NCI-H1417 (cell line): ENCODE data around the gene STK40.

Experiments
- DNase-seq, 3 experiments: peaks; one replicate each; lab custom pipeline; 2025; lab: John Stamatoyannopoulos, UW

STK40 gene

DNA sequence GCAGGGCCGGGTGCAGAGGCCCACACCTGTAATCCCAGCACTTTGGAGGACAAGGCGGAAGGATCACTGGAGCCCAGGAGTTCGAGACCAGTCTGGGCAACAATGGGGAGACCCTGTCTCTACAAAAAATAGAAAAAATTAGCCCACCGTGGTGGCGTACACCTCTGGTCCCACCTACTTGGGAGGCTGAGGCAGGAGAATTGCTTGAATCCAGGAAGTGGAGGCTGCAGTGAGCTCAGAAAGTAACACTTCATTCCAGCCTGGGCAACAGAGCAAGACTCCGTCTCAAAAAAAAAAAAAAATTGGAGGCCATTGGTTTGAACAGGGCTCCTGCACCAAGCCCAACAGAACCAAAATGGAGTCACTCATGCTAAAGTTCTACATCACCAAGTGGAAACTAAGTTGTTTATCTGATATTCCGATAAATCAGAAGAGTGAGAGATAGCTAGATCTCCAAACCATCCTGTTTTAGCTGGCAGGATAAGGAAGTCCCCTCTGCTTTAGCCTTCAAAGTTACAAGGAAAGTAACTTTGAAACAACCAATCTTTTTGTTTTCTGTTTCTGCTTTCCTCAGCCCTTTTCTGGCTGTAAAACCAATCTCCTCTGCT is 12.8 kb upstream of the STK40 start:
- DNase-seq = no peak

- DNase-seq = peak; percentile 87 to 93 (median 93)
Observed at GRCh38 chr1:36397378-36398230, 11.9 kb upstream of the STK40 start, which contains the start of gene LSM10. Gene LSM10, minus strand, starts transcription at chr1:36397908. Its CDS starts 3,779 bp downstream, at chr1:36394129.

DNA sequence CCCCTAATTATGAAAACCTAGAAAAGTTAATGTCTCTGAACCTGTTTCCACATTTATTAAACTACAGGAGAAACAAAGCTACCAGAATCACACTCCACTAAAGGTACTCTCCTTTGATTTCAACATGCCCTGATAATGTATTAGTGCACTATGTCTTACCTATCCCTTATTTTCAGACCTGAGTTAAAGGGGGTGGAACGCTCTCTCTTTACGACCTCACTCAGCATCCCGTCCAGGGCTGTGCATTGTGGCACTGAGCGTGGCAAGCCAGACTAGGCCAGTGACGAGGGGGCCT is 11.3 kb upstream of the STK40 start:
- no peak for DNase-seq

DNA sequence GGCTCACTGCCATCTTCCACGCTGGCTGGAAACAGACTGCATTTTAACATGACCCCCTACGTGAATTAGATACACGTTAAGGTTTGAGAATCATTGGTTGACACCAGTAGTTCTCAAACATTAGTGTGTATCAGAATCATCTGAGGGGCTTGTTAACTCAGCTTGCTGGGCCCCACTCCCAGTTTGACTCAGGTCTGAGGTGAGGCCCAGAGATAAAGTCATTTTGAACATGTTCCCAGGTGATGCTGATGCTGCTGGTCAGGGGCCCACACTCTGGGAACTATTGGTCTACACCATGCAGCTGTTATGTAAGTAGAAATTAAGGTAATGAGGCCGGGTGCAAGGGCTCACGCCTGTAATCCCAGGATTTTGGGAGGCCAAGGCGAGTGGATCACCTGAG is 10.6 kb upstream of the STK40 start:
- no peak for DNase-seq

GRCh38 chr1:36393686-36394085 is 8.0 kb upstream of the STK40 start:
- DNase-seq = no peak

DNA sequence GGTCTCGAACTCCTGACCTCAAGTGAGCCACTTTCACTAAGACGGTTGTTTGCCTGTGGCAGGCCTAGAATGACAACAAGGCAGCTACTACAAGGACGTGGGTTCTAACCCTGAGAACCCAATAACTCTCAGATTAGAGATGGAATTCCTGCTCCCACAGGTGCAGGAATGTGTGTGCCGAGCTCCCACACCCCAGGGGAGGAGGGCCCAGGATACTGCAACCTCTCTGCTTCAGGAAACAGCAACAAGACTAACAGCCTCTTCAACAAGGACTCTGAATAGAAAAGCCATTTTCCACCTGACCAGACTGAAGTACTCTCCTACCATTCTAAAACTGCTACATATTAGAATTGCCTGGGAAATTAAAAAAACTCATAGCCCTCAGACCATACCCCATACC is 7.1 kb upstream of the STK40 start:
- no peak for DNase-seq

GRCh38 chr1:36391271-36391670 is 5.5 kb upstream of the STK40 start:
- DNase-seq = no peak

GRCh38 chr1:36390411-36390810 is 4.7 kb upstream of the STK40 start:
- DNase-seq = no peak

DNA sequence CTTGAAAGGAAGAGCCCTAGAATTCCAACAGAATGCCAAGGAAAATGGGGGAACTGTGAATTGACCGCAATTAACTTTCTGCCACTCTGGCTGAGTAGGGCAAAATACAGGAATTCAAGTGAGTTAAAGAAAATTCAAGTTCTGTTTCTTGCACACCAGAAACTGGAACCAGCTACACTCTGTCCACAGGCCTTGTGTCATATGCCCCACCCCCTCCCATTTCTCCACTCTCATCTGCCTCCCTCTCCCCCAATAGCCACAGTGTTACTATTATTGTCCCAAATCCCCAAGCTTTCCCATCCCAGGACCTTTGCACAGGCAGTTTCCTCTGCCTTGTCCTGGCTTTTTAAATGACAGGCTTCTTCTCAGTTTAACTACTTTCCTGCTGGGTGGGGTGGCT is 4.3 kb upstream of the STK40 start:
- DNase-seq = no peak

DNA sequence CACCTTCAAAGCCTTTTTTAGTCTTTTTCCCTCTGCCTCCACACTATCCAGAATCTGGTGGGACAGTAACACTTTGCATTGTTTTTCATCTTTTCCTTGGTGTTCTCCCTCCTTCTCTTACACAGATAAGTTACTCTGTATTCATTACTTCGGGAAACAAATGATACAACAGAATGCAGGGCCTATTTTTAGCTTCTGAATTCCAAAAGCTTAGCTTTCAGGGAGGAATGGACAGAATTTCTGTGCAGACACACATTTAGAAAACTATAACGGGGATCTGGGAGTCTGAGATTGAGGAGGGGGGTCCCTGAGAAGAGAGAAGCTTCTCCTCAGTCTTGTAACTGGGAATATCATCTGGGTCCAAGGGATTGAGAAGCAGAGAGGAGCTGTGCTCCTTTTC is 3.5 kb upstream of the STK40 start:
- DNase-seq = no peak

- no peak for DNase-seq
Observed at GRCh38 chr1:36387141-36387949, 1.6 kb upstream of the STK40 start.

GRCh38 chr1:36386265-36387140 is 779 bp upstream of the STK40 start:
- peak; percentile 71 to 84 (median 79) for DNase-seq

DNA sequence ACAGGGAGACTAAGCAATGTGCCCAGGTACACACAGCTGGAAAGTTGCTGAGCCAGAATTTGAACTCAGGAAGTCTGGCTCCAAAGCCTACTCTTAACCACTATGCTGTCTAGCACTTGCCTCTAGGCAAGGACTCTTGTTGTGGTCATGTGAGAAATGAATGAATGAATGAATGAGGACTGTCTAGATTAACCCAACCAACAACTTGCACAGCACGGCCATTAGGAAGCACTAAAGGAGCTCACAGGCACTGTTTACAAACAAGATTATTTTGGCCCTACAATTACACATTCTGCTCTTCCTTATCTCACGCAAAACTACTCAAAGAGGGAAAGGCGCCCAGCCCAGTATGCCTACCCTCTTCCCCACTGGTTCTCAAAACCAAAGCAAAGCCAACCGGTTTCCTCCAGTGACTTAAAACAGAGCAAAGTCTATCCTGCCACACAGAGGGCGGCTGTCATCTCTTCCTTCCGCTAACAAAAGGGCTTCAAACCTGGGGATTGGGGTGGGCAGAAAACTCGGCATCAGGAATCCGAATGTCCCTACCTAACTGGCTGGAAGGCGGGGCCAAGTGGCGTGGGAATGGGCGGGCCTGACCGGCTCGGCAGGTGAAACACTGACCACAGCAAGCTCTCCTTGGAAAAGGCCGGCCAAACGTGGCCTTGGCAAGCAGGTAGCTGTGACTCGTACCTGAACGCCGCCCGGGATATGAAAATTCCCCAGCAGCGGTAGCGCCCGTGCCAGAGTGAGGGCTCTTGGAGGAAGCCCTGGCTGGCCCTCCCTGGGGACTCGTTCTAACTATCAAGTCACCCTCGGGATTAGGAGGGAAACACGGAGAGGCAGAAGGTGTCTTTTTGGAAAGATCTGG is 948 bp downstream of the STK40 start:
- DNase-seq = peak; percentile 66 to 84 (median 66)

DNA sequence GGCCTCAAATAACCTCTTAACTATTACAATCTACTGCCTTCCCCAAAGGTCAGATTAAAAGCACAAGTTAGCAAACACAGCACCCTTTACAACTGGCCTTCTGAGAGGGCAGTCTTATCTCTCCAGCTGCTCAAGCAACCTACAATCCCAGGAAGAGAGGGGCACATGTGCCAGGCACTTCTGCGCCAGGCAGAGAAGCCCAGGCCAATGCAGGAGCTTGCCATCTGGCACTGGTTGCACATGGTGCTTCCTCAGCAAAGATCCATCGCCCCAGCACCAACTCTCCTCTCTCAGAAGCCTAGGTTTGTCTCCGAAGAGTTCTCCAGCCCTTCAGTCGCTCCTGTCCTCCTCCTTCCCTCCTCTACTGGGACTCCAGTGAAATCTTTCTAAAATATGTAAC is 2.5 kb downstream of the STK40 start:
- DNase-seq = no peak

DNA sequence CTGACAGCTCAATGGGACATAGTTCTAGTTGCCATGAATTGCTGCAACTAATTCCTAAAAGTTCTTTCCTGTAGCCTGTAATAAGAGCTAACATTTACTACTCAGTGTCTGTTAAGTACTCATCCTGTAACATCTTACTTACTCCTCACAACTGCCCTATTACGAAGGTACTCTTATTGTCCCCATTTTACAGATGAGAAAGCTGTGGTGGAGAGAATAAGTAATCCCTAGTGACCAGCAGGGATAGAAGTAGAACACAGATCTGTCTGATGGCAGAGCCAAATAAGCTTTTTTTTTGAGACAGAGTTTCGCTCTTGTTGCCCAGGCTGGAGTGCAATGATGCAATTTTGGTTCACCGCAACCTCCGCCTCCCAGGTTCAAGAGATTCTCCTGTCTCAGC is 3.1 kb downstream of the STK40 start:
- DNase-seq = no peak

DNA sequence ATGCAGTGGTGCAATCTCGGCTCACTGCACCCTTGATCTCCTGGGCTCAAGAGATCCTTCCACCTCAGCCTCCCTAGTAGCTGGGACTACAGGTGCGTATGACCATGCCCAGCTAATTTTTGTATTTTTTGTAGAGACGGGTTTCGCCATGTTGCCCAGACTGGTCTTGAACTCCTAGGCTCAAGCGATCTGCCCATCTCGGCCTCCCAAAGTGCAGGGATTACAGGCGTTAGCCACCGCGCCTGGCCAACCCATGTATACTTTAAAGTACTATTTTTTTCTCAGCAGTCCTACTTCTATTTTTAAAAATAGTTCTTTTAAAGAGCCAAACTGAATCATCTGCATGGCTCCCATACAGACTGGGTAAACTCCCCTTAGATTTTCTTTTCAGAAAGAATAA is 3.5 kb downstream of the STK40 start:
- DNase-seq = no peak

DNA sequence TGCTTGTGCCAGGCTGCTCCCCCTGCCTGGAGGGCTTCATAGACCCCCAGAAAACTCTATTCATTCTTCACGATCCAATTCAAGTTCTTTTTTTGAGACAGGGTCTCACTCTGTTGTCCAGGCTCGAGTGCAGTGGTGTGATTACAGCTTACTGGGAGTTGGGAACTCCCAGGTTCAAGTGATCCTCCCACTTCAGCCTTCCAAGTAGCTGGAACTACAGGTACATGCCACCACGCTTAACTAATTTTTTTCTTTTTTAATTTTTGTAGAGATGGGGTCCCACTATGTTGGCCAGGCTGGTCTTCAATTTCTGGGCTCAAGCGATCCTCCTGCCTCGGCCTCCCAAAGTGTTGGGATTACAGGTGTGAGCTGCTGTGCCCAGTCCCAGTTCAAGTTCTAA is 4.3 kb downstream of the STK40 start:
- no peak for DNase-seq

GRCh38 chr1:36380782-36381181 is 4.9 kb downstream of the STK40 start:
- no peak for DNase-seq

GRCh38 chr1:36380143-36380619 is 5.5 kb downstream of the STK40 start:
- no peak for DNase-seq

- DNase-seq = no peak
Observed at GRCh38 chr1:36377791-36378492, 7.8 kb downstream of the STK40 start.
